NCI-H1092 (cell line): ENCODE results near the gene GUCY1B1.

Source experiments
- DNase-seq: peaks from one replicate; lab custom pipeline; 2025; lab: John Stamatoyannopoulos, UW

Gene GUCY1B1

GRCh38 chr4:155758481-155759371, at the start of gene GUCY1B1:
Gene GUCY1B1, plus strand, starts transcription at chr4:155759021. Its CDS starts 120 bp downstream, at chr4:155759141.
- DNase-seq = peak; percentile 4

GRCh38 chr4:155709918-155710317, 48.9 kb upstream of the GUCY1B1 start:
- DNase-seq = no peak

GRCh38 chr4:155711556-155711955, 47.3 kb upstream of the GUCY1B1 start:
- no peak for DNase-seq

DNA sequence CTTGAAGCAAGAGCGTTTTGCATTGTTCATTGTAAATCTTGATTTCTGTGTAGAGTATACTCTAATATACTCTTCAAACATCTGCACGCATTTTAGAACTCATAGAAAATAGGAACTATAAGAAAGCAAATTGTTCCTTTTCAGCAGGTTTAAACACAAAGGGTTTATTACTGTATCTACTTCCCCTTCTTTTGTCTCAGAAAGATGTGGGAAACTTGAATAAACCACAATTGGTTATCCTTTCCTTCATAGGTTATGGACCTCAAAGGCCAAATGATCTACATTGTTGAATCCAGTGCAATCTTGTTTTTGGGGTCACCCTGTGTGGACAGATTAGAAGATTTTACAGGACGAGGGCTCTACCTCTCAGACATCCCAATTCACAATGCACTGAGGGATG, 46.0 kb upstream of the GUCY1B1 start:
- no peak for DNase-seq

- no peak for DNase-seq
Measured at GRCh38 chr4:155713911-155714310, 44.9 kb upstream of the GUCY1B1 start.

DNA sequence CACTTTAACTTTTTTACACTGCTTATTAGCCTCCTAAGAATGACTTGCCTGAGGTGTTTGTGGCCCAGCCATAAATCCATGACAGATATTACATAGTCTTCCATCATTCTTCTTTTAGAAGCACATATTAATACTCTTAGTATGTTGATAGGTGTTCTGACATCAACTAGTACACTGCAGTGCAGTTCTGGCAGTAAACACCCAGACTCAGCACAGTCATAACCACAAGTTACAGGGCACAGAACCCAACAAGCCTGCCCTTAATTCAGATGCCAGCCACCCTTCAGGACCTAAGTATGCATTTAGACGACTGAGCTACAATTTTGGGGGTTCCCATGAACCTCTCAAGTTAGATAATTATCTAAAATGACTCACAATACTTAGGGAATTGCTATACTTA, 36.5 kb upstream of the GUCY1B1 start:
- no peak for DNase-seq

GRCh38 chr4:155722816-155723499, 35.9 kb upstream of the GUCY1B1 start:
- no peak for DNase-seq

GRCh38 chr4:155724731-155725130, 34.1 kb upstream of the GUCY1B1 start:
- no peak for DNase-seq

- no peak for DNase-seq
Measured at GRCh38 chr4:155734065-155734464, 24.8 kb upstream of the GUCY1B1 start.

- DNase-seq = no peak
Measured at GRCh38 chr4:155734951-155735350, 23.9 kb upstream of the GUCY1B1 start.

DNA sequence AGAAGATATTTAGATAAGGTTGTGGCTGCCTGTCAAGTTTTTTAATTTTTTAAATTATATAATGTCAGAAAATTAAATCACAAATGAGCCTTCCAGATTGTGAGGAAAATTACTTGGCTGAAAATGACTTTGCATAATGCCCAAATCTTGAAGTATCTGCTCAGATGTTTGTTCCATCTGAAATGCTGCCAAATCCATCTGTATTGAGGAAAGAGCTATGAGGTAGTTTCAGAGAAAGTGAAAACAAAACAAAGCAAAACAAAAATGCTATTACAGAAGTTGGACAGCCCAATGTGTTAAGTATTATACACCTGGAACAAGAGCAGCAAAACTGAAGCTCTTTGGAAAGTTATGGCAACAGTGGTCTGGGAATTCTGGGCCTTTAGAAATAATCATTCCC, 23.3 kb upstream of the GUCY1B1 start:
- no peak for DNase-seq

DNA sequence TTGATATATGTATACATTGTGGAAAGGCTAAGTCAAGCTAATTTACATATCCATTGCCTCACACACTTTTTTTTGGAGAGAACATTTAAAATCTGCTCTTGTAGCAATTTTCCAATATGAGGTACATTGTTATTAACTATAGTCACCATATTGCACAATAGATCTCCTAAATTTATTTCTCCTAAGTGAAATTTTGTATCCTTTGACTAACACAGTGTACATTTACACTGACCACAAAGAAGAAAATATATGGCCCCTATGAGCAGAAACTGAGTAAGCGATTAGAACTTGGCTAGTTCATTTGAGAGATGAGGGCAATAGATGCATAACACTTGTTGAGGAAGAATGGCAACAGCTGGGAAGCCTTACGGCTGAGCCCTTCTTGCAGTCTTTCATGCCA, 20.3 kb upstream of the GUCY1B1 start:
- DNase-seq = no peak

DNA sequence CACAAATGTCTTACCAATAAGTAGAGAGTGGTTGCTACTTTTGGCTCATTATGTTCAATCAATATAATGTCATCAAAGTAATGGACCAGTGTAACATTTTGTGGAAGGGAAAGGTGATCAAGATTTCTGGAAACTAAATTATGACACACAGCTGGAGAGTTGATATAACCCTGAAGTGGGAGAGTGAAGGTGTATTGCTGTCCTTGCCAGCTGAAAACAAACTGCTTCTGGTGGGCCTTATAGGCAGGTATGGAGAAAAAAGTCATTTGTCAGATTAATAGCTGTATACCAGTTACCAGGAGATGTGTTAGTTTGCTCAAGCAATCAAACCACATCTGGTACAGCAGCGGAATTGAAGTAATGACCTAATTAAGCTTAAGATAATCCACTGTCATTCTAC, 17.3 kb upstream of the GUCY1B1 start:
- no peak for DNase-seq

DNA sequence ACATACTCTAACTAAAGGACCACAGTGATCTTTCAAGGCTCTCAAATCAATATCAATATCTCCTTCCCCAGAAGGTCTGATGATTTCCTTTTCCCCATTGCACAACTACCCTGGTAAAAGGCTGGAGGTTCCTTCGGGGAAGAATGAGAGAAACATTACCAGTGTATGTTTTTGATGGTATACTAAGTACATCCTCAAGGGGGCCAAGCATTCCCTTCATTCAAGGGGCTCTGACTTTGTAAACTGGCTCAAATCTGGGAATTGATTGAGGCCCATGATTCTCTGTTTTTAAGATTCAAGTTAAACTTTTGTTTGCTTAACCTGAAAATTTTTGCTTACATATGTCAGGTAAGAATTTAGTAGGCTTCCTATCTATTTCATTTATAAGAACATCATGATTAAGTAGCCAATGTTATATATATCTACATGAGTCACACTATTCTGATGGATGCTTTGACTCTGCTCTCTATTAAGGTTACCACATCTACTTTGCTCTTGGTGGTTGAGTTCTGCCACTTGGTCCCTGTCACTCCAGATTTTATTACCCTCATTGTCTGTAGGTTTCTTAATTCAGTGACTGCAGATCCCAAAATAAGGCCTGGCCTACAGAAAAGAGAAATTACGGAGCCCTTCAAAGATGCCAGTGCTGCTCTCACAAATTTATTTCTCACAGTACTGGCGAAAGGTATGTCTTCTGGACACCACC, 16.4 kb upstream of the GUCY1B1 start:
- no peak for DNase-seq

DNA sequence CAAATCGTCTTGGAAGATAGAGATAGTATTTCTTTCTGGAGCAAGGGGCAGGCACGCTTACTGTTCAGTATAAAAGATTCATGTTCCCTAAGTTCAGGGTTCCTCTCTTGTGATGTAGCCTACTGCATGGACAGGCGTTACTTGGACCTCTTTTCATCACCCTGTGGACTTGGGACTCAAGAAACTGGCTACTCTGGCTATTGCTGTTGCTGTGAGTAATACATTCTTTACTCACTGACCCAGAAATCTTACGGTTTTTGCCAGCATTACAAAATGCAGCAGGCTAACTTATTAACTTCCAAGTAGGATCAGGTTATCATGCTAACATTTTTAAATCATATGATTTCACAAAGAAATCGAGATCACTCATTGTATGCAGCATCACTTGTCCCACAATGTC, 12.8 kb upstream of the GUCY1B1 start:
- no peak for DNase-seq

DNA sequence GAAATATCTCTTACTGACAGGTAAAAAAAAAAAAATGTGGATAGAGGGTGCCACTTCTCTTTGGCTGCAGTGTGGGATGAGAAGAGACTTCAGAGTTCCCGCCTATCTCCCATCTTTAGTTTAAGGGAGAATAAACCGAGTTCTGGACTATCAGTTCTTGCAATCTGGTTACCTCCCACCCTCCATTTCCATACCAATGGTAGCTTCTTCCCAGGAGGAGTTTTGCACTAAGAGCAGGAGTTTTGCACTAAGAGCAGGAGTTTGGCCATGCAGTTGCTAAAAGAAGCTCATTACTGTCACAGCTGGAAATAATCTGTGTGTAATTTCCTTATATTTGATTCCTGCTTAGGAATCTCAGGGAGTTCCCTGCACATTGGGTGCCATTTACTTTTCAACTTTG, 10.8 kb upstream of the GUCY1B1 start:
- DNase-seq = no peak

DNA sequence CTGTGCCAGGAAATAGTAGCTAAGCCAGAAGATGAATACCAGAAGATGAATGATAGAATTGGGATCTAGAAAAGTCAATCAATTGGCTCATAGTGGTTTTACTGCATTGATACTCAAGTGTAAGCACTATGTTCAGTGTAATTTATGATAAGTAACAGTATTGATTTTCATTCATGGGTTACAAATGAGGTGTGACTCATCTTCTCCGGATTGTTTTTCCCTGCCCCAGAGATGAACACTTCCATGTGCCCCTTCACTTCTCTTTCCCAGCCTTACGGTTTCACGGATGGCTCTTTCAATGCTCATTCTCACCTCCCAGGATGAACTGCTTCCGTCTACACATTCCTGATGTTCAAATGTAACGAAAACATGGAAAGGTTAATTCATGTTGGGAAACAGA, 9.8 kb upstream of the GUCY1B1 start:
- no peak for DNase-seq

- DNase-seq = no peak
Measured at GRCh38 chr4:155751569-155751968, 7.3 kb upstream of the GUCY1B1 start.

- no peak for DNase-seq
Measured at GRCh38 chr4:155757745-155758265, 1.0 kb upstream of the GUCY1B1 start.

- no peak for DNase-seq
Measured at GRCh38 chr4:155759372-155760252, 791 bp downstream of the GUCY1B1 start.

GRCh38 chr4:155761047-155761446, 2.2 kb downstream of the GUCY1B1 start:
- no peak for DNase-seq

GRCh38 chr4:155761916-155762315, 3.1 kb downstream of the GUCY1B1 start:
- DNase-seq = no peak
